GM12864 (cell line): ENCODE measurements around the gene SRPK1.

Source experiments
- DNase-seq: peaks from one replicate; pipeline ENCODE4 v3.0.0-alpha.2; 2011; ENCODE audit warnings: low read depth
- H3K4me3 ChIP-seq: 2 replicates; pipeline ENCODE4 v1.5.1; 2011; ENCODE audit warnings: mild to moderate bottlenecking, low read depth, low read length, control low read depth
- TF ChIP-seq, protein P1 (sequence below): IDR thresholded peaks from 2 replicates; pipeline ENCODE4 v1.5.1; 2011; ENCODE audit warnings: low read depth, mild to moderate bottlenecking, moderate library complexity, low read length, control low read depth, inconsistent platforms; ENCODE audit errors: missing control alignments

SRPK1 gene

DNA sequence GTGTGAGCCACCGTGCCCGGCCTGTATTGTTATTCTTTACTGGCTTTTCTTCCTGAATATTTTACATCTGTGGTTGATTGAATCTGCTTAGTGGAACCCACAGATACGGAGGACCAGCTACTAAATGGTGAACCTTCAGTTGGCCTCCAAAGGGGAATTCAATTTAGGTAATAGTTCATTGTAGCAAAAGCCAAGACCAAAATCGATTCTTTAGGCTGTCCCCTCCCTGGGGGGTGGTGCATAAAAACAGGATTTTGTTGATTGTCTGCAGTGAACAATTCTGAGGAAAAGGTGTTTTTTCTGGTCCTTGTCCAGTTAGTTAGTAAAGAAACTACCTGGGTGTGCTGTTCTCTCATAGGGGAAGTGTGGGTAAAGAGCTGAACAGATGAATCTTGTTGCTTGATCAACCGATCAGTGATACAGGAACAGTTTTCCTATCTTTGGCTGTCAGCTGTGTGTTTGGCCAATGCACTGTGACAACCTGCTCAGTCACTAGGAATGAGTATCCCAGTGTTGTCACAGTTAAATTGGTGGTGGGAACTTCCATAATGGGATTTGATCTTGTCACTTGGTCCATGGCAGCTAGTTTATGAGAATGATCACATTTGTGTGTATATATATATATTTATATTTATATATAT, 96.2 kb downstream of the SRPK1 start:
- H3K4me3 ChIP-seq = no peak overlapping the region
- TF ChIP-seq, protein P1, sequence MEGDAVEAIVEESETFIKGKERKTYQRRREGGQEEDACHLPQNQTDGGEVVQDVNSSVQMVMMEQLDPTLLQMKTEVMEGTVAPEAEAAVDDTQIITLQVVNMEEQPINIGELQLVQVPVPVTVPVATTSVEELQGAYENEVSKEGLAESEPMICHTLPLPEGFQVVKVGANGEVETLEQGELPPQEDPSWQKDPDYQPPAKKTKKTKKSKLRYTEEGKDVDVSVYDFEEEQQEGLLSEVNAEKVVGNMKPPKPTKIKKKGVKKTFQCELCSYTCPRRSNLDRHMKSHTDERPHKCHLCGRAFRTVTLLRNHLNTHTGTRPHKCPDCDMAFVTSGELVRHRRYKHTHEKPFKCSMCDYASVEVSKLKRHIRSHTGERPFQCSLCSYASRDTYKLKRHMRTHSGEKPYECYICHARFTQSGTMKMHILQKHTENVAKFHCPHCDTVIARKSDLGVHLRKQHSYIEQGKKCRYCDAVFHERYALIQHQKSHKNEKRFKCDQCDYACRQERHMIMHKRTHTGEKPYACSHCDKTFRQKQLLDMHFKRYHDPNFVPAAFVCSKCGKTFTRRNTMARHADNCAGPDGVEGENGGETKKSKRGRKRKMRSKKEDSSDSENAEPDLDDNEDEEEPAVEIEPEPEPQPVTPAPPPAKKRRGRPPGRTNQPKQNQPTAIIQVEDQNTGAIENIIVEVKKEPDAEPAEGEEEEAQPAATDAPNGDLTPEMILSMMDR = no peak
- no peak for DNase-seq

DNA sequence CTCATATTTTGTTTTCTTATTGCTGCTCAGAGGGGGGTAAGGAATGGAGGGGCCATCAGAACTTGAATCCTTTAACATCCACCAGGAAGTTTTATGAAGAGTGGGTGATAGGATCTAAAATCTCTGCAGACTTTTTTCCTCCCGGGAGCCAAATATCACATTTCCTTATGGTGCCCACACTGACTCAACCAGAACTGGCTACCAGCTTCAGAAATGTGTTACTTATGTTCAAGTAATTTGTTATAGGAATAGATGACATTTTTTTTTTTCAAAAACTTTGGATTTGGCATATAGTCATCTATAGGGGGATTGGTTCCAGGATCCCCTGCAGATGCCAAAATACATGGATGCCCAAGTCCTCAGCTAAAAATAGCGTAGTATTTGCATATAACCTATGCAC, 97.3 kb downstream of the SRPK1 start:
- TF ChIP-seq, protein P1 = no peak
- DNase-seq = no peak
- H3K4me3 ChIP-seq = no peak overlapping the region

DNA sequence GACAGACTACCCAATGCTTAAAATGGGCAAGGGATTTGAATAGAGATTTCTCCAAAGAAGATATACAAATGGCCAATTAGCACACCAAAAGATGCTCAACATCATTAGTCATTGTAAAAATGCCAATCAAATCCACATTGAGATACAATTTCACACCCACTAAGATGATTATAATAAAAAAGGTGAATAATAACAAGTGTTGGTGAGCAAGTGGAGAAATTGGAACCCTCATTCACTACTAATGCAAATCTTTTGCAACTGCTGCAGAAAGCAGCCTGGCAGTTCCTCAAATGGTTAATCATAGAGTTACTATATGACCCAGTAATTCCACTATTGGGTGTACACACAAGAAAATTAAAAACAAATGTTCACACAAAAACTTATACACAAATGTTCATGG, 103.4 kb downstream of the SRPK1 start:
- TF ChIP-seq, protein P1 = no peak
- H3K4me3 ChIP-seq = no peak overlapping the region
- DNase-seq = no peak

DNA sequence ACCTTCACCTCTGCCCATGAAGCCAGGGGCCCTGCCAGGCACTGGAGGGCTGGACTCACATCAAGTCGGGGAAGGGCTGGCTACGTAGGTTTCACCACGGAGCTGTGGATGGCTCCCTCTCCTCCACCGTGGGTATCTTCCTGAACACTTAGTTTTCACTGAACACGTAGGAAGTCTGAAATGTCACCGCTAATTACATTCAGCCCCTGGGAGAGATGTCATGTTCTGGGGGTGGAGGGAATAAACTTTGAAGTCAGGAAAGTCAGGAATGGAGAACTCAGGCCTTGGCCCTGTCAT, 109.3 kb downstream of the SRPK1 start:
- no peak for DNase-seq
- no peak overlapping the region for H3K4me3 ChIP-seq
- TF ChIP-seq, protein P1 = no peak

DNA sequence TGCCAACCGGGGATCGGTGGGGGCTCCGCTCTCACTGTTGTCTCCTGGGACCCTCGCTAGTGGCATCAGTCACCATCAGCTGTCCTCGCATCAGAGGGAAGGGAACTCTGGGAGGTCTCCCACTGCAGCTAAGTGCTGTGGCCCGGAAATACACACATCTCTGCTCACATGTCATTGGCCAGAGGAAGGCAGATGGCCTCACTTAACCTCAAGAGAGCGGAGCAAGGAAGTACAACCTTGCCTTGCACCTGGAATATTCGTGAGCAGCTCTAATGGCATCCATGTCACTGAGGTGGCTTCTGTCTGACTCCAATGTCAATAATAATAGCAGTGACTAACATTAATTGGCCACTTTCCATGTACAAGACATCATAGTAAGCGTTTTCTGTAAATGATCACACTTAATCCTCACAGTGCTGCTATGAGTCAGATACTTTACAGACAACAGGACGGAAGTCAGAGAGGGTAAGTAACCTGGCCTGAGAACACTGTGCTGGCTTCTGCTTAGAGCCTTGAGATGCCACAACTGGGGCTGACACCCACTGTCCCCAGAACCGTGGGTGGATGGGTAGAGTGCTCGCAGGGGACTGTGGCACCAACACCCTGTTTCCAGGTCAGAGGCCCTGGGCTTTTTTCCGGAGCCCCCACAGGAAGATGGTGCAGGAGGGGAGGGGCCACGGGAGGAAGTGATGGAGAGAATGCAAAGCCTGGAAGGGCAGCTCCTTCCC, 109.8 kb downstream of the SRPK1 start:
- DNase-seq = no peak
- H3K4me3 ChIP-seq = no peak overlapping the region
- TF ChIP-seq, protein P1 = no peak

DNA sequence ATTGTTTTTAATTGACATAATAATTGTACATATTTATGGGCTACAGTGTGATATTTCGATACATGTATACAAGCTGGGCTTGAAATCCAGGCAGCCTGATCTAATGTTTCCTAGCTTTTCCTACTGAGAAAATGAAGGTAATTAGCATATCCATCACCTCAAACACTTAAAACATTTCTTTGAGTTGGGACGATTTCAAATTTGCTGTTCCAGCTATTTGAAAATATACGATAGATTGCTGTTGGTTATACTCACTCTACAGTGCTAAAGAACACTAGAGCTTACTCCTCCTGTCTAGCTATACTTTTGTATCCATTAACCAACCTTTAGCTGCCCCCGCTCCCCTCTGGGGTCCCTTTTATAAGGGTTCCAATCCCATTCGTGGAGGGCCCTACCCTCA, 111.1 kb downstream of the SRPK1 start:
- TF ChIP-seq, protein P1 = no peak
- no peak overlapping the region for H3K4me3 ChIP-seq
- DNase-seq = no peak

DNA sequence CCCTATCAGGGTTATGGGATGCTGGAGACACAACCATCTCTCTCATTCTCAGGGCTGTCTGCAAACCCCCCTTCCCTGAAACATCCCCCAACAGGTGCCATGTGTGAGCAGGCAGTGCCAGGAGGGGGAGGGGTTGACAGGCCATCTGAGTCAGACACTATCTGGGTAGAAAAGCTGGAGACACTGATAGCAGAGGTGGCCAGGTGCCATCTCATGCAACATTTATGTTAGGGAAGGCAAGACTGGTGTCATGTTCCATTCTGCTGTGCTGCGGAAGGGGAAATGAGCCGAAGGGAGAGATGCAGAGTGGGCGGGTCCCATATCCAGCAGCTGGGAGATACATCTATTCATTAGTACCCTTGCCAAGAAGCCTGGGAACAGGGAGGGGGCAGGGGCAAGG, 112.2 kb downstream of the SRPK1 start:
- no peak overlapping the region for H3K4me3 ChIP-seq
- DNase-seq = no peak
- TF ChIP-seq, protein P1 = no peak
